KMS-11 (cell line): ENCODE measurements around the gene TXNDC9.
"Not testable (repeated sequence)": the region's sequence is repeated elsewhere in the genome, so short reads cannot be mapped to it uniquely, and the experiment has no call there.

Source experiments
- H2AFZ ChIP-seq: fragments of 200-600 bp; sonication (generic); 2 replicates; pipeline ENCODE4 v1.6.1; 2016; ENCODE audit warnings: antibody characterized with exemption, mixed run types, low read depth
- H3K27ac ChIP-seq: fragments of 200-600 bp; sonication (generic); 2 replicates; pipeline ENCODE4 v1.6.1; 2016; ENCODE audit warnings: mild to moderate bottlenecking, mixed run types
- H3K27me3 ChIP-seq: fragments of 200-600 bp; sonication (generic); 2 replicates; pipeline ENCODE4 v1.6.1; 2017; ENCODE audit warnings: mild to moderate bottlenecking, low read depth, mixed run types, moderate library complexity; ENCODE audit not compliant: insufficient read depth
- H3K36me3 ChIP-seq: fragments of 200-600 bp; sonication (generic); 2 replicates; pipeline ENCODE4 v1.6.1; 2017; ENCODE audit warnings: mild to moderate bottlenecking, mixed run types; ENCODE audit not compliant: insufficient read depth
- H3K4me1 ChIP-seq: fragments of 200-600 bp; sonication (generic); 2 replicates; pipeline ENCODE4 v1.6.1; 2016; ENCODE audit warnings: mild to moderate bottlenecking, low read depth, mixed run types; ENCODE audit not compliant: poor library complexity, severe bottlenecking
- H3K4me2 ChIP-seq: fragments of 200-600 bp; sonication (generic); 2 replicates; pipeline ENCODE4 v1.7.0; 2016; ENCODE audit warnings: mild to moderate bottlenecking, mixed run types
- H3K4me3 ChIP-seq: fragments of 200-600 bp; sonication (generic); IDR thresholded peaks from 2 replicates; pipeline ENCODE4 v1.6.1; 2017; ENCODE audit warnings: low read depth, low read length, mixed read lengths; ENCODE audit not compliant: insufficient read depth
- H3K79me2 ChIP-seq: fragments of 200-600 bp; sonication (generic); 2 replicates; pipeline ENCODE4 v1.6.1; 2016; ENCODE audit warnings: low read depth, mixed run types; ENCODE audit not compliant: insufficient read depth
- H3K9ac ChIP-seq: fragments of 200-600 bp; sonication (generic); 2 replicates; pipeline ENCODE4 v1.6.1; 2016; ENCODE audit warnings: mild to moderate bottlenecking, mixed run types
- H4K20me1 ChIP-seq: fragments of 200-600 bp; sonication (generic); 2 replicates; pipeline ENCODE4 v1.6.1; 2016; ENCODE audit warnings: mild to moderate bottlenecking, mixed run types; ENCODE audit not compliant: insufficient read depth
- CTCF ChIP-seq: fragments of 200-600 bp; sonication (generic); conservative IDR thresholded peaks from 2 replicates; pipeline ENCODE4 v1.6.1; 2017; ENCODE audit warnings: low read depth, mild to moderate bottlenecking, antibody characterized with exemption, low read length, moderate library complexity, mixed read lengths

The TXNDC9 gene

GRCh38 chr2:99376254-99376864 lies 40.2 kb upstream of the TXNDC9 start:
- H3K4me1 ChIP-seq, result peaks cover 35% of the 10 kb centered on the region
- H3K27me3 ChIP-seq, result no peaks in the 10 kb centered on the region
- no peak overlapping the region for H3K27ac ChIP-seq
- peaks cover 8% of the 10 kb centered on the region; the same call in 1 of the 2 replicates for H3K36me3 ChIP-seq
- no peaks in the 10 kb centered on the region for H4K20me1 ChIP-seq
- no peak overlapping the region for H2AFZ ChIP-seq
- no peak overlapping the region for H3K4me3 ChIP-seq
- TF ChIP-seq CTCF, result no peak
- no peak overlapping the region for H3K4me2 ChIP-seq
- no peaks in the 10 kb centered on the region for H3K79me2 ChIP-seq
- no peak overlapping the region for H3K9ac ChIP-seq

- Histone ChIP-seq H3K79me2 (no peaks in the 10 kb centered on the region), H2AFZ (no peak overlapping the region), H3K4me3 (no peak overlapping the region), H3K9ac (no peak overlapping the region), H3K36me3 (peaks cover 8% of the 10 kb centered on the region; the same call in 1 of the 2 replicates), H3K27ac (no peak overlapping the region), H3K4me1 (peaks cover 24% of the 10 kb centered on the region), H4K20me1 (no peaks in the 10 kb centered on the region), H3K4me2 (no peak overlapping the region), H3K27me3 (no peaks in the 10 kb centered on the region)
- no peak for TF ChIP-seq CTCF
Observed at GRCh38 chr2:99374747-99375146, 38.6 kb upstream of the TXNDC9 start.

- H2AFZ ChIP-seq, result no peak overlapping the region
- H4K20me1 ChIP-seq, result no peaks in the 10 kb centered on the region
- H3K27ac ChIP-seq, result no peak overlapping the region
- peaks cover 6% of the 10 kb centered on the region; the same call in 1 of the 2 replicates for H3K36me3 ChIP-seq
- H3K4me1 ChIP-seq, result peaks cover 17% of the 10 kb centered on the region
- no peak for TF ChIP-seq CTCF
- H3K9ac ChIP-seq, result no peak overlapping the region
- no peak overlapping the region for H3K4me2 ChIP-seq
- H3K27me3 ChIP-seq, result no peaks in the 10 kb centered on the region
- no peaks in the 10 kb centered on the region for H3K79me2 ChIP-seq
- no peak overlapping the region for H3K4me3 ChIP-seq
Observed at GRCh38 chr2:99373144-99373543, 37.0 kb upstream of the TXNDC9 start.

GRCh38 chr2:99368854-99369253 lies 32.7 kb upstream of the TXNDC9 start:
- H3K4me1 ChIP-seq, H3K27ac ChIP-seq, H3K9ac ChIP-seq, H3K79me2 ChIP-seq, H3K4me2 ChIP-seq, H4K20me1 ChIP-seq, H2AFZ ChIP-seq, H3K4me3 ChIP-seq, H3K27me3 ChIP-seq: not testable (repeated sequence)
- H3K36me3 ChIP-seq, result peaks cover 19% of the 10 kb centered on the region; the same call in 1 of the 2 replicates

GRCh38 chr2:99365661-99366060 lies 29.5 kb upstream of the TXNDC9 start:
- TF ChIP-seq CTCF, result no peak
- no peak overlapping the region for H3K27ac ChIP-seq
- H3K36me3 ChIP-seq, result peaks cover 19% of the 10 kb centered on the region; the same call in 1 of the 2 replicates
- peaks cover 6% of the 10 kb centered on the region; the same call in 1 of the 2 replicates for H3K79me2 ChIP-seq
- no peak overlapping the region for H2AFZ ChIP-seq
- H3K9ac ChIP-seq, result no peak overlapping the region
- H4K20me1 ChIP-seq, result no peaks in the 10 kb centered on the region
- peaks cover 9% of the 10 kb centered on the region for H3K4me1 ChIP-seq
- no peaks in the 10 kb centered on the region for H3K27me3 ChIP-seq
- no peak overlapping the region for H3K4me3 ChIP-seq
- no peak overlapping the region for H3K4me2 ChIP-seq
